K562 (cell line): ENCODE measurements around the gene INPP5D. TPM values are rescaled to one million over a fixed set of nuclear protein-coding genes. Genes with fewer than 3 reads are reported as not detected.

Experiments
- ATAC-seq: fragments of 200-7000 bp; cut with Tn5 transposase; 3 replicates; pipeline ENCODE4 v1.9.1; 2020; ENCODE audit warnings: moderate library complexity
- BruUV-seq: library from RNA; stranded (reverse); fragments of 400-500 nt; replicated peaks from 2 replicates; lab custom pipeline; 2021; lab: Mats Ljungman, UMichigan
- CTCF ChIA-PET: fragments of 300-600 bp; formaldehyde crosslinking; extraction: SDS; loops from one replicate; lab custom pipeline; 2021; ENCODE audit warnings: low intra/inter-chr PET ratio; lab: Yijun Ruan, JAX
- POLR2A ChIA-PET: fragments of 300-600, 350-650 bp; sonication (Branson Sonifier 250); formaldehyde crosslinking; extraction: SDS; loops from one replicate; lab custom pipeline; 2021; ENCODE audit warnings: antibody characterized with exemption, inconsistent platforms; lab: Yijun Ruan, JAX
- DNase-seq, 4 experiments: peaks; one replicate each; pipeline versions ENCODE4 v3.0.0 to v3.0.0-alpha.2; 2011 to 2018; ENCODE audit warnings: low spot score in 3 of 4, mixed read lengths in 3 of 4; ENCODE audit errors: extremely low read depth in 1 of 4
- FAIRE-seq: peaks from 2 replicates; lab custom pipeline; 2011; peaks lifted over from hg19 to GRCh38; lab: Jason Lieb, UNC
- H2AFZ ChIP-seq: 2 replicates; pipeline ENCODE4 v1.6.0; 2011; ENCODE audit warnings: low read depth, low read length, control low read depth, inconsistent platforms
- H3K27ac ChIP-seq: fragments of 200-600 bp; 3 replicates; pipeline ENCODE4 v1.8.0; 2011; ENCODE audit warnings: low read depth, mild to moderate bottlenecking, control low read depth, inconsistent platforms, low read length, moderate library complexity, mixed read lengths; ENCODE audit errors: extremely low read depth
- H3K27me3 ChIP-seq, 2 experiments: fragments of 300-600 bp in 1 of 2; 2 replicates in 1 of 2; 3 replicates in 1 of 2; pipeline versions ENCODE4 v1.6.0 to v1.8.0; 2011; ENCODE audit warnings: inconsistent platforms in 2 of 2, low read length in 2 of 2, mild to moderate bottlenecking in 1 of 2, mixed read lengths in 1 of 2, moderate library complexity in 1 of 2; ENCODE audit not compliant: control insufficient read depth in 2 of 2, insufficient read depth in 2 of 2
- H3K36me3 ChIP-seq: fragments of 300-600 bp; 3 replicates; pipeline ENCODE4 v1.8.0; 2011; ENCODE audit warnings: mild to moderate bottlenecking, low read length, inconsistent platforms; ENCODE audit not compliant: control insufficient read depth, insufficient read depth
- H3K4me1 ChIP-seq, 2 experiments: fragments of 200-600 bp in 1 of 2; replicated peaks in 1 of 2; 2 replicates in 1 of 2; 3 replicates in 1 of 2; pipeline versions ENCODE4 v1.5.1 to v1.8.0; 2011; ENCODE audit warnings: inconsistent platforms in 2 of 2, low read length in 2 of 2, mild to moderate bottlenecking in 1 of 2, mixed read lengths in 1 of 2, moderate library complexity in 1 of 2; ENCODE audit not compliant: control insufficient read depth in 2 of 2, insufficient read depth in 2 of 2
- H3K4me2 ChIP-seq: 2 replicates; pipeline ENCODE4 v1.6.1; 2011; ENCODE audit warnings: low read length, control low read depth, inconsistent platforms, mixed read lengths; ENCODE audit not compliant: insufficient read depth
- H3K4me3 ChIP-seq: fragments of 200-600 bp; sonication (generic), shearing (Covaris generic); 2 replicates; pipeline ENCODE4 v1.5.1; 2016; ENCODE audit warnings: control low read depth, inconsistent platforms
- H3K79me2 ChIP-seq: fragments of 200-600 bp; 3 replicates; pipeline ENCODE4 v1.8.0; 2011; ENCODE audit warnings: low read length, inconsistent platforms; ENCODE audit not compliant: control insufficient read depth, insufficient read depth
- H3K9ac ChIP-seq, 2 experiments: 2 replicates each; pipeline versions ENCODE4 v1.6.0 to v1.6.1; 2011; ENCODE audit warnings: low read depth in 2 of 2, low read length in 2 of 2, control low read depth in 1 of 2, inconsistent platforms in 1 of 2, mild to moderate bottlenecking in 1 of 2, mixed read lengths in 1 of 2; ENCODE audit not compliant: insufficient read depth in 1 of 2
- H3K9me1 ChIP-seq: one replicate; pipeline ENCODE4 v1.6.0; 2011; ENCODE audit warnings: inconsistent platforms, mild to moderate bottlenecking, low read length, moderate library complexity; ENCODE audit not compliant: control insufficient read depth, insufficient read depth
- H3K9me3 ChIP-seq: replicated peaks from 2 replicates; pipeline ENCODE4 v1.5.1; 2011; ENCODE audit warnings: low read depth, low read length, inconsistent platforms; ENCODE audit not compliant: control insufficient read depth, insufficient read depth
- H4K20me1 ChIP-seq: replicated peaks from 2 replicates; pipeline ENCODE4 v1.6.1; 2011; ENCODE audit warnings: low read length, inconsistent platforms, mixed read lengths; ENCODE audit not compliant: control insufficient read depth, insufficient read depth
- ELK3 ChIP-seq: fragments of 450-650 bp; formaldehyde crosslinking; IDR thresholded peaks from 2 replicates; pipeline ENCODE4 v1.4.0; 2020; ENCODE audit warnings: mild to moderate bottlenecking
- JUND ChIP-seq, 2 experiments: IDR thresholded peaks; 2 replicates in 1 of 2; 3 replicates in 1 of 2; pipeline ENCODE4 v1.6.1; 2011; ENCODE audit warnings: borderline replicate concordance in 2 of 2, low read depth in 2 of 2, low read length in 2 of 2, improper control_type of control experiment in 1 of 2, missing biosample characterization in 1 of 2, missing genetic modification characterization in 1 of 2, missing genetic modification reagents in 1 of 2
- MYC ChIP-seq, 2 experiments: fragments of 250-450 bp in 1 of 2; sonication (Bioruptor Pico) in 1 of 2; IDR thresholded peaks; 2 replicates each; pipeline versions ENCODE4 v1.5.1 to v1.6.1; 2012 to 2021; ENCODE audit warnings: low read depth in 2 of 2, borderline replicate concordance in 1 of 2, improper control_type of control experiment in 1 of 2, low read length in 1 of 2, mild to moderate bottlenecking in 1 of 2, moderate library complexity in 1 of 2
- SMAD4 ChIP-seq: fragments of 250-450 bp; sonication (Bioruptor Pico); conservative IDR thresholded peaks from 2 replicates; pipeline ENCODE4 v1.8.0; 2021; ENCODE audit warnings: inconsistent platforms, mild to moderate bottlenecking, moderate library complexity
- SNRNP70 ChIP-seq: fragments of 200-400 bp; formaldehyde crosslinking; optimal IDR thresholded peaks from 2 replicates; pipeline ENCODE3; 2017; ENCODE audit warnings: low read depth, low read length
- ZNF347 ChIP-seq: fragments of 450-650 bp; formaldehyde crosslinking; IDR thresholded peaks from 2 replicates; pipeline ENCODE4 v1.4.0; 2020; ENCODE audit warnings: low read depth, mild to moderate bottlenecking, moderate library complexity
- ZNF561 ChIP-seq: fragments of 450-650 bp; formaldehyde crosslinking; conservative IDR thresholded peaks from 2 replicates; pipeline ENCODE4 v1.4.0; 2020; ENCODE audit warnings: mild to moderate bottlenecking, moderate library complexity
- ZNF655 ChIP-seq: fragments of 250-450 bp; sonication (Bioruptor Pico); IDR thresholded peaks from 2 replicates; pipeline ENCODE4 v1.5.0; 2021
- ZNF696 ChIP-seq: fragments of 250-450 bp; sonication (Bioruptor Pico); conservative IDR thresholded peaks from 2 replicates; pipeline ENCODE4 v1.4.0; 2020; ENCODE audit warnings: mild to moderate bottlenecking, moderate library complexity
- ZNF764 ChIP-seq: fragments of 250-450 bp; sonication (Bioruptor Pico); IDR thresholded peaks from 2 replicates; pipeline ENCODE4 v1.4.0; 2020; ENCODE audit warnings: low read depth, mild to moderate bottlenecking, moderate library complexity
- WGBS: fragments of 100-300 bp; shearing (Covaris generic); methylation state at CpG from one replicate; pipeline ENCODE4 v1.1.6; 2016; ENCODE audit warnings: low coverage, mixed read lengths; ENCODE audit not compliant: insufficient coverage; ENCODE audit errors: missing lambda C conversion rate; 5-methylcytosine and 5-hydroxymethylcytosine counted together
- in situ Hi-C: fragments of 300-500 bp; cut with MboI; formaldehyde crosslinking; loops from 4 replicates; pipeline ENCODE4 v1.15.0; 2018; ENCODE audit warnings: inconsistent platforms, mixed read lengths
- intact Hi-C: fragments of 100-400 bp; cut with micrococcal nuclease; formaldehyde crosslinking; loops from 2 replicates; pipeline ENCODE4 v1.14.2; 2022
- polyA plus RNA-seq, 8 experiments: library from polyadenylated mRNA; depleted of rRNA in 4 of 8; stranded (reverse) in 5 of 8; unstranded in 3 of 8; fragments of >200 nt; fragmentation: Nextera tagmentation in 2 of 8; fragmentation: Illumina TruSeq in 1 of 8; extraction: Ambion mirVana in 2 of 8; extraction: Trizol in 1 of 8; gene quantifications; 2 replicates each; pipeline versions ENCODE4 v1.2.1 to v1.2.3, GENCODE V29; 2011 to 2014; ENCODE audit warnings: inconsistent platforms in 1 of 8, missing spikeins in 1 of 8
- total RNA-seq, 7 experiments: library from RNA; depleted of rRNA in 6 of 7; stranded (reverse); fragments of >200 nt in 6 of 7; fragmentation: Illumina TruSeq in 2 of 7; extraction: Trizol in 2 of 7; gene quantifications; 2 replicates each; pipeline versions ENCODE4 v1.2.1 to v1.2.3, GENCODE V29; 2011 to 2021; ENCODE audit warnings: low replicate concordance in 1 of 7
- TF ChIP-seq, protein P1 (sequence below): fragments of 450-650 bp; IDR thresholded peaks from 2 replicates; pipeline ENCODE4 v1.6.1; 2016
- TF ChIP-seq, protein P2 (sequence below): sonication (generic); formaldehyde crosslinking; IDR thresholded peaks from 2 replicates; pipeline ENCODE4 v1.8.0; 2022; ENCODE audit warnings: mild to moderate bottlenecking, missing genetic modification reagents
- TF ChIP-seq, protein P3 (sequence below): IDR thresholded peaks from 2 replicates; pipeline ENCODE4 v1.6.1; 2014; ENCODE audit warnings: antibody characterized with exemption
- TF ChIP-seq, protein P4 (sequence below): fragments of 450-650 bp; formaldehyde crosslinking; IDR thresholded peaks from 2 replicates; pipeline ENCODE4 v1.4.0; 2020; ENCODE audit warnings: mild to moderate bottlenecking, moderate library complexity

Gene INPP5D
- total and polyA plus RNA-seq, 9 of the 15 experiments (the other 6 are each of a cell fraction or from before 2014, with no cell fraction given), result 0.55 to 6.2 (median 2.2) TPM

DNA sequence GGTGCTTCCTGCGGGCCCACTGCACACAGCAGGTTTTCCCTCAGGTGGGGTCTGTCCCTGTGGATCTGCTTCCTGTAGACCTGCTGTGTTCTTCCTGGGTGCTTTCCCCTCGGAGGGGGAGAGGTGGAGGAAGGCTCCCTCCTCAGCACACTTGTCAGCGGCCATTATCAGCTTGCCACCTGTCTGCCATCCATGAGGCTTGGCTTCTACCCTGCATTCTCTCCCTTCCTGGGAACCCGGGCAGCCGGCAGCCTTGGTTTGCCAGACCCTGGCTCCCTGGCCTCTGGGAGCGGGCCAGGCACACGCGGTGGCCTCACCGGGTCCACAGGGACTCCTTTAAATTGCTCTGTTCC lies 58.5 kb downstream of the INPP5D start:
- Histone ChIP-seq H3K36me3 (no peaks in the 10 kb centered on the region), H3K79me2 (no peaks in the 10 kb centered on the region), H3K4me1 (peaks cover 0 to 13% of the 10 kb centered on the region in 2 experiments; a peak in 2 of 5 replicates), H3K4me3 (no peak overlapping the region), H3K9ac (no peak overlapping the region), H3K4me2 (no peak overlapping the region), H3K27me3 (no peaks in the 10 kb centered on the region), H3K9me3 (no peaks in the 10 kb centered on the region), H4K20me1 (no peaks in the 10 kb centered on the region), H2AFZ (no peak overlapping the region), H3K9me1 (no peaks in the 10 kb centered on the region), H3K27ac (no peak overlapping the region)
- ChIA-PET CTCF (no interaction called here), POLR2A (interaction anchor here (1.5 kb wide), 1 partner anchor 14 kb away, joined by 4 read pairs; no protein-coding TSS in a partner anchor)
- intact Hi-C loops, result no loop called here
- ATAC-seq (no peak), DNase-seq (no peak), FAIRE-seq (no peak)
- in situ Hi-C loops, result no loop called here
- 61% methylated on average over 9 of the region's 9 CpGs for WGBS
- no TSS peak for BruUV-seq
- TF ChIP-seq, protein P1, sequence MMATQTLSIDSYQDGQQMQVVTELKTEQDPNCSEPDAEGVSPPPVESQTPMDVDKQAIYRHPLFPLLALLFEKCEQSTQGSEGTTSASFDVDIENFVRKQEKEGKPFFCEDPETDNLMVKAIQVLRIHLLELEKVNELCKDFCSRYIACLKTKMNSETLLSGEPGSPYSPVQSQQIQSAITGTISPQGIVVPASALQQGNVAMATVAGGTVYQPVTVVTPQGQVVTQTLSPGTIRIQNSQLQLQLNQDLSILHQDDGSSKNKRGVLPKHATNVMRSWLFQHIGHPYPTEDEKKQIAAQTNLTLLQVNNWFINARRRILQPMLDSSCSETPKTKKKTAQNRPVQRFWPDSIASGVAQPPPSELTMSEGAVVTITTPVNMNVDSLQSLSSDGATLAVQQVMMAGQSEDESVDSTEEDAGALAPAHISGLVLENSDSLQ, result no peak
- TF ChIP-seq, protein P2, sequence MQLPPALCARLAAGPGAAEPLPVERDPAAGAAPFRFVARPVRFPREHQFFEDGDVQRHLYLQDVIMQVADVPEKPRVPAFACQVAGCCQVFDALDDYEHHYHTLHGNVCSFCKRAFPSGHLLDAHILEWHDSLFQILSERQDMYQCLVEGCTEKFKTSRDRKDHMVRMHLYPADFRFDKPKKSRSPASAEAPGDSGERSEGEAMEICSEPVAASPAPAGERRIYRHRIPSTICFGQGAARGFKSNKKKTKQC (CRISPR knock-in tag), result no peak
- no peak for TF ChIP-seq JUND (IDR thresholded peaks at IDR 0.05; ENCODE audit: borderline replicate concordance, low read depth, low read length)
- TF ChIP-seq JUND (tag; IDR thresholded peaks at IDR 0.05; ENCODE audit: borderline replicate concordance, low read depth, low read length), result no peak
- no peak for TF ChIP-seq ZNF561
- no peak for TF ChIP-seq ELK3 (CRISPR knock-in tag)
- TF ChIP-seq, protein P3, sequence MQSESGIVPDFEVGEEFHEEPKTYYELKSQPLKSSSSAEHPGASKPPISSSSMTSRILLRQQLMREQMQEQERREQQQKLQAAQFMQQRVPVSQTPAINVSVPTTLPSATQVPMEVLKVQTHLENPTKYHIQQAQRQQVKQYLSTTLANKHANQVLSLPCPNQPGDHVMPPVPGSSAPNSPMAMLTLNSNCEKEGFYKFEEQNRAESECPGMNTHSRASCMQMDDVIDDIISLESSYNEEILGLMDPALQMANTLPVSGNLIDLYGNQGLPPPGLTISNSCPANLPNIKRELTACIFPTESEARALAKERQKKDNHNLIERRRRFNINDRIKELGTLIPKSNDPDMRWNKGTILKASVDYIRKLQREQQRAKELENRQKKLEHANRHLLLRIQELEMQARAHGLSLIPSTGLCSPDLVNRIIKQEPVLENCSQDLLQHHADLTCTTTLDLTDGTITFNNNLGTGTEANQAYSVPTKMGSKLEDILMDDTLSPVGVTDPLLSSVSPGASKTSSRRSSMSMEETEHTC, result no peak
- TF ChIP-seq ZNF764 (CRISPR knock-in tag), result no peak
- no peak for TF ChIP-seq ZNF655
- no peak for TF ChIP-seq SMAD4 (CRISPR knock-in tag)
- TF ChIP-seq, protein P4, sequence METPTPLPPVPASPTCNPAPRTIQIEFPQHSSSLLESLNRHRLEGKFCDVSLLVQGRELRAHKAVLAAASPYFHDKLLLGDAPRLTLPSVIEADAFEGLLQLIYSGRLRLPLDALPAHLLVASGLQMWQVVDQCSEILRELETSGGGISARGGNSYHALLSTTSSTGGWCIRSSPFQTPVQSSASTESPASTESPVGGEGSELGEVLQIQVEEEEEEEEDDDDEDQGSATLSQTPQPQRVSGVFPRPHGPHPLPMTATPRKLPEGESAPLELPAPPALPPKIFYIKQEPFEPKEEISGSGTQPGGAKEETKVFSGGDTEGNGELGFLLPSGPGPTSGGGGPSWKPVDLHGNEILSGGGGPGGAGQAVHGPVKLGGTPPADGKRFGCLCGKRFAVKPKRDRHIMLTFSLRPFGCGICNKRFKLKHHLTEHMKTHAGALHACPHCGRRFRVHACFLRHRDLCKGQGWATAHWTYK (CRISPR knock-in tag), result no peak
- TF ChIP-seq SNRNP70, result no peak
- TF ChIP-seq MYC (IDR thresholded peaks at IDR 0.05; ENCODE audit: low read depth, low read length), result no peak
- TF ChIP-seq MYC (CRISPR knock-in tag; IDR thresholded peaks at IDR 0.05; ENCODE audit: borderline replicate concordance, low read depth), result no peak
- TF ChIP-seq ZNF696 (CRISPR knock-in tag), result no peak
- TF ChIP-seq ZNF347 (CRISPR knock-in tag), result no peak
